ENCODE data around the gene ZC3H13.

DNA sequence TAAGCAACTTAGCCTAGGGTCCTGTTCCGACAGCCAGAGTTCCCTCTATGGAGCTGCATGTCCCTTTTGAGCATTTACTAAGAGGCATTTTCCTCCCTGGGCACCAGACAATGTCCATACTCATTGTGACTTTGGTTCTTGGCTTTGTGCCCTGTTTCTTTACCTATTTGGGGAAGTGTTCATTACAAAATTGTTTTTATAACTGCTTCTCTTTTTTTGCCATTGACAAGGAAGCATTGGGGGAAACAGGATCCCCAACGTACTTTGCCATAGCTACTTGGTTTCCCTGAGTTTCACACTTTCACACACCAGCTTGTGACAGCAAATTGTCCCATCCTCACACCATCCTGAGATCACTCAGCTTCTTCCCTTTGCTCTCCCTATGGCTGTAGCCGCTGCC, 119.9 kb downstream of the ZC3H13 start:
- TF ChIP-seq POLR2A (IDR thresholded peaks at IDR 0.05; ENCODE audit: low read depth), result no peak
- TF ChIP-seq, protein P1, sequence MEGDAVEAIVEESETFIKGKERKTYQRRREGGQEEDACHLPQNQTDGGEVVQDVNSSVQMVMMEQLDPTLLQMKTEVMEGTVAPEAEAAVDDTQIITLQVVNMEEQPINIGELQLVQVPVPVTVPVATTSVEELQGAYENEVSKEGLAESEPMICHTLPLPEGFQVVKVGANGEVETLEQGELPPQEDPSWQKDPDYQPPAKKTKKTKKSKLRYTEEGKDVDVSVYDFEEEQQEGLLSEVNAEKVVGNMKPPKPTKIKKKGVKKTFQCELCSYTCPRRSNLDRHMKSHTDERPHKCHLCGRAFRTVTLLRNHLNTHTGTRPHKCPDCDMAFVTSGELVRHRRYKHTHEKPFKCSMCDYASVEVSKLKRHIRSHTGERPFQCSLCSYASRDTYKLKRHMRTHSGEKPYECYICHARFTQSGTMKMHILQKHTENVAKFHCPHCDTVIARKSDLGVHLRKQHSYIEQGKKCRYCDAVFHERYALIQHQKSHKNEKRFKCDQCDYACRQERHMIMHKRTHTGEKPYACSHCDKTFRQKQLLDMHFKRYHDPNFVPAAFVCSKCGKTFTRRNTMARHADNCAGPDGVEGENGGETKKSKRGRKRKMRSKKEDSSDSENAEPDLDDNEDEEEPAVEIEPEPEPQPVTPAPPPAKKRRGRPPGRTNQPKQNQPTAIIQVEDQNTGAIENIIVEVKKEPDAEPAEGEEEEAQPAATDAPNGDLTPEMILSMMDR (IDR thresholded peaks at IDR 0.05), result no peak

All from esophagus muscularis mucosa (tissue), 3 donors.